Right lobe of liver (tissue), 4 donors: ENCODE results near the gene TACR1.

ENCODE experiments used
- POLR2A ChIP-seq: fragments of 450-650 bp; IDR thresholded peaks from one replicate; pipeline ENCODE4 v1.6.1; 2017; ENCODE audit warnings: antibody characterized with exemption, mild to moderate bottlenecking
- TF ChIP-seq, protein P1 (sequence below), 4 donors: fragments of 200-600 bp in 3 of 4; fragments of 450-650 bp in 1 of 4; IDR thresholded peaks; one replicate each; pipeline versions ENCODE4 v1.5.1 to v1.8.0; 2016 to 2022; ENCODE audit warnings: antibody characterized with exemption in 4 of 4, mild to moderate bottlenecking in 2 of 4
- donor health status: DM: no; HTN: no; CAD: no.
- donor health status: DM: no; HTN: no; CAD: no.
- donor health status: DM: no; HTN: yes; CAD: no.

DNA sequence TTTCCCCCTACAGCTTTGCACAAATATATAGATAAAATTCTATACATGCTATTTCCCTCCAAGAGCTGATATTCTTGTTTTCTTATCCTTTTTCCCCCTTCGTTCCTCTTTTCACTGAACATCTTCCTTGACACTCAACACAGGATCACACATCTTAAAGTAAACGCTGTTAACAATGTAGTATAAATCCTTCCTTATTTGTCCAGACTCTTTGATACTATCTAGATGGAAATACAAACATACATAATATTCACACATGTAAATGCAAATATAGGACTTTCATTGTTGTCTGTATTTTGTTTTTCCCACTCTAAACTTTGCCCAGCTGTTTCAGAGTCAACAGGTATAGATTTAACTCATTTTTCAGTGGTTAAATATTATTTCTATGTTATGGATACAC is 3.0 kb upstream of the TACR1 start:
- TF ChIP-seq, protein P1, sequence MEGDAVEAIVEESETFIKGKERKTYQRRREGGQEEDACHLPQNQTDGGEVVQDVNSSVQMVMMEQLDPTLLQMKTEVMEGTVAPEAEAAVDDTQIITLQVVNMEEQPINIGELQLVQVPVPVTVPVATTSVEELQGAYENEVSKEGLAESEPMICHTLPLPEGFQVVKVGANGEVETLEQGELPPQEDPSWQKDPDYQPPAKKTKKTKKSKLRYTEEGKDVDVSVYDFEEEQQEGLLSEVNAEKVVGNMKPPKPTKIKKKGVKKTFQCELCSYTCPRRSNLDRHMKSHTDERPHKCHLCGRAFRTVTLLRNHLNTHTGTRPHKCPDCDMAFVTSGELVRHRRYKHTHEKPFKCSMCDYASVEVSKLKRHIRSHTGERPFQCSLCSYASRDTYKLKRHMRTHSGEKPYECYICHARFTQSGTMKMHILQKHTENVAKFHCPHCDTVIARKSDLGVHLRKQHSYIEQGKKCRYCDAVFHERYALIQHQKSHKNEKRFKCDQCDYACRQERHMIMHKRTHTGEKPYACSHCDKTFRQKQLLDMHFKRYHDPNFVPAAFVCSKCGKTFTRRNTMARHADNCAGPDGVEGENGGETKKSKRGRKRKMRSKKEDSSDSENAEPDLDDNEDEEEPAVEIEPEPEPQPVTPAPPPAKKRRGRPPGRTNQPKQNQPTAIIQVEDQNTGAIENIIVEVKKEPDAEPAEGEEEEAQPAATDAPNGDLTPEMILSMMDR (IDR thresholded peaks at IDR 0.05) = no peak
- TF ChIP-seq POLR2A = no peak
